Hindlimb muscle (tissue), 1 donor: Measurements from ENCODE around the gene ERC1. TPM values are rescaled to one million over a fixed set of nuclear protein-coding genes. Genes with fewer than 3 reads are reported as not detected.
A peak's percentile ranks its signal among the peaks of the same experiment; 100 is the strongest.
"Not testable (repeated sequence)": the region's sequence is repeated elsewhere in the genome, so short reads cannot be mapped to it uniquely, and the experiment has no call there.

Source experiments
- DNase-seq: peaks from one replicate; pipeline ENCODE4 v3.0.0-alpha.2; 2013
- polyA plus RNA-seq: library from polyadenylated mRNA; unstranded; fragments of 120-200 nt; gene quantifications from one replicate; pipeline ENCODE4 v1.2.1, GENCODE V29; 2013; ENCODE audit not compliant: insufficient read length

The ERC1 gene
- polyA plus RNA-seq, 1 donor = 24.1 TPM

GRCh38 chr12:1195513-1195912, 204.5 kb downstream of the ERC1 start:
- DNase-seq = no peak

GRCh38 chr12:1197264-1198018, 206.4 kb downstream of the ERC1 start:
- DNase-seq = no peak

GRCh38 chr12:1198854-1199253, 207.8 kb downstream of the ERC1 start:
- not testable (repeated sequence) for DNase-seq

GRCh38 chr12:1199700-1200099, 208.7 kb downstream of the ERC1 start:
- no peak for DNase-seq

GRCh38 chr12:1201030-1201429, 210.0 kb downstream of the ERC1 start:
- DNase-seq = no peak

GRCh38 chr12:1201886-1202285, 210.9 kb downstream of the ERC1 start:
- no peak for DNase-seq

GRCh38 chr12:1203735-1204019, 212.7 kb downstream of the ERC1 start:
- DNase-seq = no peak

GRCh38 chr12:1204581-1205121, 213.6 kb downstream of the ERC1 start:
- DNase-seq = peak; percentile 13

- no peak for DNase-seq
These were observed 214.6 kb downstream of the ERC1 start for GRCh38 chr12:1205512-1206060.

- no peak for DNase-seq
These were observed 215.2 kb downstream of the ERC1 start for GRCh38 chr12:1206118-1206734.

GRCh38 chr12:1207276-1207675, 216.3 kb downstream of the ERC1 start:
- no peak for DNase-seq

- not testable (repeated sequence) for DNase-seq
These were observed 217.7 kb downstream of the ERC1 start for GRCh38 chr12:1208719-1209118.

- no peak for DNase-seq
These were observed 221.5 kb downstream of the ERC1 start for GRCh38 chr12:1212526-1212925.

GRCh38 chr12:1213205-1213604, 222.2 kb downstream of the ERC1 start:
- DNase-seq = no peak

GRCh38 chr12:1213618-1214205, 222.7 kb downstream of the ERC1 start:
- no peak for DNase-seq

GRCh38 chr12:1216560-1216959, 225.5 kb downstream of the ERC1 start:
- DNase-seq = no peak

GRCh38 chr12:1217191-1217949, 226.3 kb downstream of the ERC1 start:
- no peak for DNase-seq

- DNase-seq = no peak
These were observed 227.3 kb downstream of the ERC1 start for GRCh38 chr12:1218369-1218768.

GRCh38 chr12:1220127-1221092, 229.4 kb downstream of the ERC1 start:
- DNase-seq = peak; percentile 19

- DNase-seq = no peak
These were observed 232.0 kb downstream of the ERC1 start for GRCh38 chr12:1222858-1223639.

GRCh38 chr12:1226951-1227350, 235.9 kb downstream of the ERC1 start:
- DNase-seq = no peak
